GM21515 (cell line): ENCODE data around the gene RBBP7.

Source experiments
- ATAC-seq: cut with Tn5 transposase; IDR thresholded peaks from one replicate; pipeline ENCODE4 v1.9.1; 2021; ENCODE audit not compliant: unreplicated experiment

Gene RBBP7

DNA sequence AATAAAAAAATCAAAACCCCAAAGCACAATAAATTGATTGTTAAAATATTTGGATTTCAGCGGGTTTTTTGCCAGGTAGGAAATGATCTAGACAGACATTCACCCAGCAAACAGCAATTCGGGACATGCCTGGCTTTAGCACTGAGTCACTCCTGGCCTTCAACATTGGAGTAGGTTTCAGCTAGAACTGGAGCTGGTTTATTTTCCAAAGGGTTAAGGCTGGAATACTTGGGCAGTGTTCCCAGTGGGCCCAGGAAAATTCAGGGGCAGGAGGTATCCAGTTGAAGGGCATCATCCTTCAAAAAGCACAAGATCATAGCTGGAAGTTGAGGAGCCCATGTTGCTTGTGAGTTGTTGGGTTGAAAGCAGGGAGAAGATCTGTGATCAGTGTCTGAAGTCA is 42.9 kb downstream of the RBBP7 start:
- ATAC-seq: no peak

- ATAC-seq: no peak
These were observed 44.0 kb downstream of the RBBP7 start for GRCh38 chrX:16826207-16826606.

DNA sequence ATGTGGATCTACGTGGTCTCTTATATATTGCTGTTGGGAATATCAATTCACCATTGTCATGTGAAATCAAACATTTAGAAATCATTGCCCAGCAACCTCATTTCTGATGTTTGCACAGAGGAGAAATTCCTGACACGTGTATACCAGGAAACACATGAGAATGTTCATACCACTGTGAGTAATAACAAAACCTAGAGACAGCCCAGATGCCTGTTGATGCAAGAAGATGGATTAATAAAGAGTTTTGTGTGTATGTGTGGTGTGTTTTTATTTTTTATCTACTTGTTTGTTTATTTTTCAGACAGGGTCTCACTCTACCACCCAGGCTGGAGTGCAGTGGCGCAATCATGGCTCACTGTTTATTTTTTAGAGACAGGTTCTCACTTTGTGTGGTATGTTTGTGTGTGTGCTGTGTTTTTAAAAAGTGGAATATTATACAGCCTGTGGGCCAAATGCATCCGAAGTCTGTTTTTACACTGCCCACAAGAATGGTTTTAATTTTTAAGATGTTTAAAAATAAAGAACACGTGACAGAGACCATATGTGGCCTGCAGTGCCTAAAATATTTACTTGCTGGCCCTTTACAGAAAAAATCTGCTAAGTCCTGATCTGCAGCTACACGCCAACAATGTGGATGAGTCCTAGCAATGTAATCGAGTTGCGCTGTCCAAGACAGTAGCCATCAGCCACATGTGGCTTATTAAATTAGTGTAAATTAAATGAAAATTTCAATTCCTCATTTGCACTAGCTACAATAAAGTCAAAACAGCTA is 44.7 kb downstream of the RBBP7 start:
- ATAC-seq: no peak

DNA sequence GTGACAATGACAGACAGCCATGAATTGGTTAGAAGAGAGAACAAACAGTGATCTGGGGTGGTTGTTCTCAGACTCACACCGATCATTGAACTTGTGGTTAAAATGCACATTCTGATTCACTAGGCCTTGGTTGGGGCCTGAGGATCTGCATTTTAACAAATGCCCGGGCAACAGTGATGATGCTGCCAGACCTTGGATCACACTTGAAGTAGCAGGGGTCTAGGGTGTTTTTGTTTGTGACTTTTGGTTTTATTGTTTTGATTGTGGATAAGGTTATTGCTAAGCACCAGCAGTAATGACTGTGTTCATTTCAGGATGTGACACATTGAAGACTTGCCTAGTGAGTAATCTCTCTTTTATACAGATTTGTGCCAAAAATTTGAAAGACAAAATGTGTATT is 47.4 kb downstream of the RBBP7 start:
- no peak for ATAC-seq

- ATAC-seq: no peak
These were observed 50.5 kb downstream of the RBBP7 start for GRCh38 chrX:16819634-16820033.

DNA sequence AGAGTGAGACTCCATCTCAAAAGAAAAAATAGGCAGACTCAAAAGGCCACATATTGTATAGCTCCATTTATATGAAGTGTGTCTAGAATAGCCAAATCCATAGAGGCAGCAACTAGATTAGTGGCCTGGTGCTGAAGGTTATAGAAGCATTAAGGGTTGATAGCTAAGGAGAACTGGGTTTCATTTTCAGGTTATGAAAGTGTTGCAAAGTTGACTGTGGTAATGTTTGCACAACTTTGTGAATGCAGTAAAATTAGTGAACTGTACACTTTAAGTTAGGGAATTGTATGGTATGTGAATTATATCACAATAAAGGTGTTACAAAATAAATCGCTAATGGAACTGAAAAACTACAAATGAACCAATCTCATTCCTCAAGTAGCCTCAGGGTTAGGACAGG is 55.6 kb downstream of the RBBP7 start:
- no peak for ATAC-seq

- ATAC-seq: no peak
These were observed 62.1 kb downstream of the RBBP7 start for GRCh38 chrX:16807976-16808542.

DNA sequence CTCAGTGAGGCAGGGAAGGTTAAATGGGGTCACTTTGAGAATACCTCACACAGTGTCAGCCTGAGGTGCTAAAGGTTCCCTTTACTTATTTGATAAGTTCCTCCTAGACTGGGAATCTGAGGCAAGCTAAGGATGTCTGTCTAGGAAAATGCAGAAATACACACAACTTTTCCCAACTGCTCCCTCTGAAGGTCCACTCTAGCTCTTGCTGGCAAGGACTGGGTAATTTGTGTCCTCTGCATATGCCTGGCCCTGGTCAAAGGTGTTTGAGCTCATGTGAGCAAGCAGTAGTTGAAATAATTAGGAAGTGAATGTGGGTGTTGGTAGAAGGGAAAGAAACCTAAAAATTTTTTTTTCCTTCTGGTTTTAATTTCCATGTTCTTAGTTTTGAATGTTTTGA is 62.6 kb downstream of the RBBP7 start:
- no peak for ATAC-seq

DNA sequence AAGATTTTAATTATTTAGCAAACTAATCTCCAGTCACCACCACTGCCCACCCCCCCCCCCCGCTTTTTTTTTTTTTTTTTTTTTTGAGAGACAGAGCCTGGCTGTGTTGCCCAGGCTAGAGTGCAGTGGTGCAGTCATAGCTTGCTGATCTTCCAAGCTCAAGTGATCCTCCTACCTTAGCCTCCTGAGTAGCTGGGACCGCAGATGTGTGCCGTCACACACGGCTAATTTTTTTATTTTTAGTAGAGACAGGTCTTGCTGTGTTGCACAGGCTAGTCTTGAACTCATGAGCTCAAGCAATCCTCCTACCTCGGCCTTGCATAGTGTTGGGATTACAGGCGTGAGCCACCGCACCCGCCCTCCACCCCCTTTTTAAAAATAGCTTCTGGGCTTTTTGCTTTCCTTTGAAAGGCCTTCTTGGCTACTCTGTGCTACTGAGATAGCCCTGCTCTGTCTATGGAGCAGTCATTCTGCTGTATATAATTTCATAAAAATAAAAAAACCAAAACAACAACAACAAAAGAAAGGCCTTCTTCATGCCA is 65.2 kb downstream of the RBBP7 start:
- no peak for ATAC-seq

DNA sequence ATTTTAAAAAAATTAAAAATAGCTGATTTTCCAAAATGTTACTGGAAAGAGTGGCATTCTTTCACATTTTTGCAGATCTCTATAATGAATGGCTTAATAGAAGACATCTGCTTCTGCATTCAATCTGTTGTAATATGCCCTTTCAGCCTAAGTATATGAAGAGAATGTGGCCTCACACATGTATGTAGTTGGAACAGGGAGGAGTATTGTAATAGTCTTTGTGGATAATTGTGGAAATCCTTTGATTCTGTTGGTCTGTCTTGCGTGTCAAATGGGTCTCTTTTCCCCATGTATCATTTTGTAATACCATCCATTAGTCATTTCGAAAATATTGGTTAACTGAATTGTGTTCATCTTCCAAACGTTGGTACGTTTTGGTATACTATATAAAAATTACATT is 72.3 kb downstream of the RBBP7 start:
- ATAC-seq: no peak

DNA sequence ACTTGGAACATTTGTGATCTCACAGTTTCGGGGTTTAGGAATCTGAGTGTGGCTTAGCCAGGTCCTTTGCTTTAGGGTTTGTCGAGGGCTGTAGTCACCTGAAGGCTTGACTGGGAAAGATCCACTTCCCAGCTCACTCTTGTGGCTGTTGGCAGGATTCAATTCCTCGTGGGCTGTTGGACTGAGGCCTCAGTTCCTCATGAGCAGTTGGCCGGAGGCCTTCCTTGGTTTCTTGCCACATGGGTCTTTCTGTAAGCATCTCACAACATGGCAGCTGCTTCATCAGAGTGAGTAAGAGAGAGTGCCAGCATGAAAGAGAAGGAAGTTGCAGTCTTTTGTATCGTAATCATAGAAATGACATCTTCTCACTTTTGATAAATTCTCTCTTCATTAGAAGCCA is 72.8 kb downstream of the RBBP7 start:
- no peak for ATAC-seq

GRCh38 chrX:16796298-16796697 is 73.9 kb downstream of the RBBP7 start:
- no peak for ATAC-seq
